OCI-LY3 (cell line): ENCODE measurements around the gene ESPN.

Experiments used
- EZH2phosphoT487 ChIP-seq: fragments of 200-600 bp; shearing (Covaris generic); IDR thresholded peaks from 2 replicates; pipeline ENCODE4 v1.6.1; 2018; ENCODE audit warnings: antibody characterized with exemption, mixed run types, low read depth
- TF ChIP-seq, protein P1 (sequence below): fragments of 200-600, 300-600 bp; sonication (generic); IDR thresholded peaks from 2 replicates; pipeline ENCODE4 v1.5.1; 2014; ENCODE audit warnings: antibody characterized with exemption, low read length, low read depth

DNA sequence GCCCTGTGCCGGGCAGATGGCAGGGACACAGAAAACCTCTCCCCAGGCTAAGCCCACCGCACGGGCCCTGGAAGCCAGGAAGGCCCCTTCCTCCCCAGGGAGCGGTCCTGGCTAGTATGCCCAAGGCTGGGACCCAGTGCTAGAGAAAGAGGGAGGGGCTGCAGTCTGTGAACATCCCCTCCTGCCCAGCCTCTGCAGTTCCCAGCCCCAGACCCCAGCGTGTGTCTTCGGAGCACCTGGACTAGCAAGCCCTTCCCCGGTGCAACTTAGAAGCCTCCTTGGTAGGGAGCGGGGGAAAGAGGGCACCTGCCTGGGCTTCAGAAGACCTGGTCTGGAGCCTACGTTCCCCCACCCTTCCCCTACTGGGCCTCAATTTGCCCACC is 64.8 kb downstream of the ESPN start:
- TF ChIP-seq, protein P1, sequence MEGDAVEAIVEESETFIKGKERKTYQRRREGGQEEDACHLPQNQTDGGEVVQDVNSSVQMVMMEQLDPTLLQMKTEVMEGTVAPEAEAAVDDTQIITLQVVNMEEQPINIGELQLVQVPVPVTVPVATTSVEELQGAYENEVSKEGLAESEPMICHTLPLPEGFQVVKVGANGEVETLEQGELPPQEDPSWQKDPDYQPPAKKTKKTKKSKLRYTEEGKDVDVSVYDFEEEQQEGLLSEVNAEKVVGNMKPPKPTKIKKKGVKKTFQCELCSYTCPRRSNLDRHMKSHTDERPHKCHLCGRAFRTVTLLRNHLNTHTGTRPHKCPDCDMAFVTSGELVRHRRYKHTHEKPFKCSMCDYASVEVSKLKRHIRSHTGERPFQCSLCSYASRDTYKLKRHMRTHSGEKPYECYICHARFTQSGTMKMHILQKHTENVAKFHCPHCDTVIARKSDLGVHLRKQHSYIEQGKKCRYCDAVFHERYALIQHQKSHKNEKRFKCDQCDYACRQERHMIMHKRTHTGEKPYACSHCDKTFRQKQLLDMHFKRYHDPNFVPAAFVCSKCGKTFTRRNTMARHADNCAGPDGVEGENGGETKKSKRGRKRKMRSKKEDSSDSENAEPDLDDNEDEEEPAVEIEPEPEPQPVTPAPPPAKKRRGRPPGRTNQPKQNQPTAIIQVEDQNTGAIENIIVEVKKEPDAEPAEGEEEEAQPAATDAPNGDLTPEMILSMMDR: no peak
- no peak for TF ChIP-seq EZH2phosphoT487
